Measurements from ENCODE around the gene OMP. TPM values are rescaled to one million over a fixed set of nuclear protein-coding genes. Genes with fewer than 3 reads are reported as not detected.

The OMP gene
- total and polyA plus RNA-seq, 2 donors (not counting 3 experiments of a cell fraction or from before 2014, with no cell fraction given) = 0.80 TPM; not detected in 1

DNA sequence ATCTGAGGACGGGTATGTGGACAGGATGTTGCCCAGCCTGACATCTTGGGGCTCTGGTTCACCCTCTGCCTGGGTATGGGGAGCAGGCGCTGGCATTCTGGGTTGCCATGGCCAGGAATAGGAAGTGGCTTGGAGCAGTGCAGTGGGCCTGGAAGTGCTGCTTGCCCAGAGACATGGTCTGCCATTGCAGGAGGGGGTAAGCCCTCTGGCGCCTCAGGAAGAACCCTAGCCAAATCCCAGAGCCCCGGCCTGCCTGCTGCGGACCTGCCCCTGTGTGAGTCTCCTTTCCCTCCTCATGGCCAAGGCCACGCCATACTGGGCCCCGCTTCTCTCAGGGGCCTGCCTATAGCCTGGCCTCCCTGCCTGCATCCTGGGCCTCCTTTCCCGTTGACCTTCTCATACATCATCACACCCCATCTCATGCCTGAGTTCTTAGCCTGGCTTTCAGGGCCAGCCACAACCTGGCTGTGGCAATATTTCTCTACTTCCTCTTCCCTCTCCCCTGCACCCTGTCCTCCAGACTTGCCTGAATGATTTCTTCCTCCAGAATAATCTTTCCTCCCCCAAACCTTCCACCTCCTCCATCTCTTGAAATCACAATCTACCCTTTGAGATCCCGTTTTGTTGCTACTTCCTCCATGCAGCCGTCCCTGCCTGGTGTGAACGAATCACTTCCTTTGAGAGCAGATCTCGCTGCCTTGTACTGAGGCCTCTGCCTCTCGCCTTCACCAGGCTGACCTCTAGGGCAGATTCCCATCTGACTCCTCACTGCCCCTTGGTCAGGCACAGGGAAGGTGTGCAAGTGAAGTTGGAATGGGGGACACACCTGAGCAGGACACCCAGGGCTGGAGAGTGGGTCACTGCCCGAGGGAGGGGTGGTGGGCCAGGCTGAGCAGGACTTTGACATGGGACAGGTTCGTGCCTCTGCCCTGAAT is 30.7 kb upstream of the OMP start:
- Histone ChIP-seq H2AFZ (ENCODE audit: low read depth, low read length) (peak overlapping the region; percentile 44), H3K4me3 (replicated peaks in 1 of 3; ENCODE audit: insufficient read depth in 1 of 3, low read depth in 1 of 3, low read length in 3 of 3) (no peak overlapping the region), H3K4me1 (ENCODE audit: control insufficient read depth, extremely low read depth, insufficient read depth, low read length) (peaks cover 35% of the 10 kb centered on the region), H3K36me3 (ENCODE audit: control insufficient read depth in 2 of 2, extremely low read depth in 1 of 2, insufficient read depth in 2 of 2, low read length in 2 of 2) (no peaks in the 10 kb centered on the region), H3K79me2 (ENCODE audit: control insufficient read depth, insufficient read depth, low read length) (no peaks in the 10 kb centered on the region), H3K4me2 (ENCODE audit: insufficient read depth, low read length) (no peak overlapping the region), H3K27me3 (ENCODE audit: control insufficient read depth in 2 of 2, insufficient read depth in 2 of 2, low read length in 2 of 2) (no peaks in the 10 kb centered on the region), H4K20me1 (replicated peaks; ENCODE audit: control insufficient read depth, extremely low read depth, insufficient read depth, low read length) (no peaks in the 10 kb centered on the region), H3K9me1 (replicated peaks; ENCODE audit: control insufficient read depth, extremely low read depth, insufficient read depth, low read length) (no peaks in the 10 kb centered on the region), H3K9me3 (replicated peaks; ENCODE audit: control insufficient read depth, insufficient read depth, low read length) (no peaks in the 10 kb centered on the region), H3K9ac (replicated peaks; ENCODE audit: extremely low read depth, insufficient read depth, low read length) (no peak overlapping the region), H3K27ac (ENCODE audit: insufficient read depth, low read depth, low read length) (peak overlapping the region; percentile 80)
- CTCF ChIA-PET = interaction anchor here (1.5 to 2.4 kb wide), 3 partner anchors 9 to 19 kb away, joined by 13 to 44 read pairs (median 20); no protein-coding TSS in a partner anchor
- intact Hi-C loops (cut with micrococcal nuclease) = no loop called here
- TF ChIP-seq GATA2 (IDR thresholded peaks at IDR 0.05; ENCODE audit: insufficient read depth, insufficient read length, low read depth, low read length) = no peak
- TF ChIP-seq POLR2AphosphoS5 (IDR thresholded peaks at IDR 0.05; ENCODE audit: insufficient read depth, low read depth, low read length) = no peak
- no peak for TF ChIP-seq FOS (IDR thresholded peaks at IDR 0.05; ENCODE audit: borderline replicate concordance, insufficient read depth, low read length)
- TF ChIP-seq, protein P1, sequence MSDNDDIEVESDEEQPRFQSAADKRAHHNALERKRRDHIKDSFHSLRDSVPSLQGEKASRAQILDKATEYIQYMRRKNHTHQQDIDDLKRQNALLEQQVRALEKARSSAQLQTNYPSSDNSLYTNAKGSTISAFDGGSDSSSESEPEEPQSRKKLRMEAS (IDR thresholded peaks at IDR 0.05; ENCODE audit: insufficient read depth, insufficient read length) = no peak
- TF ChIP-seq POLR2A (IDR thresholded peaks at IDR 0.05; ENCODE audit: low read depth, low read length) = no peak
- no peak for TF ChIP-seq EZH2 (IDR thresholded peaks at IDR 0.05; ENCODE audit: borderline replicate concordance, low read depth, low read length, severe bottlenecking)
- TF ChIP-seq JUN (IDR thresholded peaks at IDR 0.05; ENCODE audit: borderline replicate concordance, insufficient read depth, insufficient read length, low read depth) = no peak
- TF ChIP-seq, protein P2, sequence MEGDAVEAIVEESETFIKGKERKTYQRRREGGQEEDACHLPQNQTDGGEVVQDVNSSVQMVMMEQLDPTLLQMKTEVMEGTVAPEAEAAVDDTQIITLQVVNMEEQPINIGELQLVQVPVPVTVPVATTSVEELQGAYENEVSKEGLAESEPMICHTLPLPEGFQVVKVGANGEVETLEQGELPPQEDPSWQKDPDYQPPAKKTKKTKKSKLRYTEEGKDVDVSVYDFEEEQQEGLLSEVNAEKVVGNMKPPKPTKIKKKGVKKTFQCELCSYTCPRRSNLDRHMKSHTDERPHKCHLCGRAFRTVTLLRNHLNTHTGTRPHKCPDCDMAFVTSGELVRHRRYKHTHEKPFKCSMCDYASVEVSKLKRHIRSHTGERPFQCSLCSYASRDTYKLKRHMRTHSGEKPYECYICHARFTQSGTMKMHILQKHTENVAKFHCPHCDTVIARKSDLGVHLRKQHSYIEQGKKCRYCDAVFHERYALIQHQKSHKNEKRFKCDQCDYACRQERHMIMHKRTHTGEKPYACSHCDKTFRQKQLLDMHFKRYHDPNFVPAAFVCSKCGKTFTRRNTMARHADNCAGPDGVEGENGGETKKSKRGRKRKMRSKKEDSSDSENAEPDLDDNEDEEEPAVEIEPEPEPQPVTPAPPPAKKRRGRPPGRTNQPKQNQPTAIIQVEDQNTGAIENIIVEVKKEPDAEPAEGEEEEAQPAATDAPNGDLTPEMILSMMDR (IDR thresholded peaks at IDR 0.05; ENCODE audit: extremely low read depth in 1 of 2, insufficient read depth in 1 of 2, low read depth in 1 of 2, low read length in 2 of 2) = no peak
- no peak for TF ChIP-seq MYC (IDR thresholded peaks at IDR 0.05; ENCODE audit: low read depth, low read length)
- no TSS peak for BruUV-seq (replicated peaks)
- POLR2A ChIA-PET = no interaction called here
- FAIRE-seq (peak; percentile 78), DNase-seq (ENCODE audit: low read depth, low spot score) (peak; percentile 26)
- dilution Hi-C loops (cut with MboI; ENCODE audit: extremely low pct_ligation_motif_present, low sequenced_read_pairs) = no loop called here

Measured in endothelial cell of umbilical vein (primary cell).